GM23338 (cell line): ENCODE data around the gene FHIT. TPM values are rescaled to one million over a fixed set of nuclear protein-coding genes. Genes with fewer than 3 reads are reported as not detected.

ENCODE experiments used
- ATAC-seq: fragments of 200-7000 bp; cut with Tn5 transposase; 3 replicates; pipeline ENCODE4 v1.9.1; 2020
- DNase-seq: peaks from one replicate; pipeline ENCODE4 v3.0.0-alpha.2; 2015; ENCODE audit warnings: low spot score
- H2AFZ ChIP-seq: fragments of 200-600 bp; sonication (generic); 2 replicates; pipeline ENCODE4 v1.8.0; 2016; ENCODE audit warnings: antibody characterized with exemption, mild to moderate bottlenecking, moderate library complexity
- H3F3A ChIP-seq: fragments of 200-600 bp; sonication (generic); replicated peaks from 2 replicates; pipeline ENCODE4 v1.8.0; 2017; ENCODE audit warnings: antibody characterized with exemption, mixed run types, low read depth
- H3K27ac ChIP-seq: fragments of 200-600 bp; sonication (generic); 2 replicates; pipeline ENCODE4 v1.6.1; 2016; ENCODE audit warnings: low read depth
- H3K27me3 ChIP-seq: fragments of 200-600 bp; sonication (generic); 2 replicates; pipeline ENCODE4 v1.8.0; 2016; ENCODE audit warnings: mild to moderate bottlenecking, mixed run types, moderate library complexity; ENCODE audit not compliant: insufficient read depth
- H3K36me3 ChIP-seq: fragments of 200-600 bp; sonication (generic); 2 replicates; pipeline ENCODE4 v1.8.0; 2016; ENCODE audit warnings: mild to moderate bottlenecking; ENCODE audit not compliant: insufficient read depth
- H3K4me1 ChIP-seq: fragments of 200-600 bp; sonication (generic); 2 replicates; pipeline ENCODE4 v1.8.0; 2016; ENCODE audit warnings: mild to moderate bottlenecking, moderate library complexity; ENCODE audit not compliant: insufficient read depth
- H3K4me2 ChIP-seq: fragments of 200-600 bp; sonication (generic); 2 replicates; pipeline ENCODE4 v1.7.1; 2017; ENCODE audit warnings: mixed run types
- H3K4me3 ChIP-seq: fragments of 200-600 bp; sonication (generic); 2 replicates; pipeline ENCODE4 v1.6.1; 2016; ENCODE audit warnings: mixed run types
- H3K79me2 ChIP-seq: fragments of 200-600 bp; sonication (generic); replicated peaks from 2 replicates; pipeline ENCODE4 v1.8.0; 2017; ENCODE audit warnings: mild to moderate bottlenecking; ENCODE audit not compliant: insufficient read depth
- H3K9me2 ChIP-seq: fragments of 200-600 bp; sonication (generic); 2 replicates; pipeline ENCODE4 v1.8.0; 2017; ENCODE audit not compliant: insufficient read depth
- H4K20me1 ChIP-seq: fragments of 200-600 bp; sonication (generic); replicated peaks from 2 replicates; pipeline ENCODE4 v1.8.0; 2017; ENCODE audit warnings: mild to moderate bottlenecking; ENCODE audit not compliant: insufficient read depth
- H3K27ac Mint-ChIP-seq: 2 replicates; pipeline ENCODE4 v1.8.0; 2020; ENCODE audit warnings: inconsistent platforms, mild to moderate bottlenecking, moderate library complexity, mixed read lengths
- H3K27me3 Mint-ChIP-seq: 3 replicates; pipeline ENCODE4 v1.8.0; 2022; ENCODE audit warnings: low read depth, mild to moderate bottlenecking, moderate library complexity, mixed read lengths, inconsistent platforms; ENCODE audit not compliant: insufficient read depth, poor library complexity
- H3K36me3 Mint-ChIP-seq: 3 replicates; pipeline ENCODE4 v1.8.0; 2021; ENCODE audit warnings: low read depth, mild to moderate bottlenecking, inconsistent platforms, moderate library complexity, mixed read lengths
- H3K4me1 Mint-ChIP-seq: 3 replicates; pipeline ENCODE4 v1.8.0; 2020; ENCODE audit warnings: mild to moderate bottlenecking, inconsistent platforms, mixed read lengths
- H3K4me3 Mint-ChIP-seq: 3 replicates; pipeline ENCODE4 v1.8.0; 2021; ENCODE audit warnings: moderate library complexity, mild to moderate bottlenecking, inconsistent platforms, mixed read lengths
- H3K9me3 Mint-ChIP-seq: 3 replicates; pipeline ENCODE4 v1.8.0; 2020; ENCODE audit warnings: moderate library complexity, mild to moderate bottlenecking, inconsistent platforms, mixed read lengths
- CREB1 ChIP-seq: fragments of 250-450 bp; sonication (Bioruptor Pico); IDR thresholded peaks from 2 replicates; pipeline ENCODE4 v1.5.0; 2020; ENCODE audit warnings: low read depth, mild to moderate bottlenecking, moderate library complexity
- EZH2phosphoT487 ChIP-seq: fragments of 200-600 bp; sonication (generic); IDR thresholded peaks from one replicate; pipeline ENCODE4 v1.8.1; 2018; ENCODE audit warnings: antibody characterized with exemption; ENCODE audit not compliant: unreplicated experiment
- JUNB ChIP-seq: IDR thresholded peaks from one replicate; pipeline ENCODE4 v1.6.1; 2016; ENCODE audit warnings: antibody characterized with exemption; ENCODE audit not compliant: unreplicated experiment
- NANOG ChIP-seq: IDR thresholded peaks from 2 replicates; pipeline ENCODE4 v1.6.1; 2016; ENCODE audit warnings: antibody characterized with exemption, borderline replicate concordance
- POLR2AphosphoS5 ChIP-seq: IDR thresholded peaks from 2 replicates; pipeline ENCODE4 v1.6.1; 2016; ENCODE audit warnings: antibody characterized with exemption, low read depth
- STAT1 ChIP-seq: IDR thresholded peaks from one replicate; pipeline ENCODE4 v1.6.1; 2016; ENCODE audit warnings: antibody characterized with exemption; ENCODE audit not compliant: unreplicated experiment
- polyA plus RNA-seq: library from polyadenylated mRNA; unstranded; fragments of >200 nt; fragmentation: Nextera tagmentation; extraction: Ambion mirVana; gene quantifications from 2 replicates; pipeline ENCODE4 v1.2.1, GENCODE V29; 2016
- total RNA-seq: library from RNA; depleted of rRNA; stranded (reverse); fragments of >200 nt; shearing (Covaris generic); gene quantifications from 2 replicates; pipeline ENCODE4 v1.2.3, GENCODE V29; 2014
- TF ChIP-seq, protein P1 (sequence below): IDR thresholded peaks from 2 replicates; pipeline ENCODE4 v1.6.1; 2016; ENCODE audit warnings: antibody characterized with exemption
- TF ChIP-seq, protein P2 (sequence below): fragments of 250-450 bp; sonication (Bioruptor Pico); IDR thresholded peaks from 2 replicates; pipeline ENCODE4 v1.5.0; 2020; ENCODE audit warnings: mild to moderate bottlenecking, moderate library complexity

Gene FHIT
- total and polyA plus RNA-seq, 2 experiments from 2014 or later, result 3.0 to 8.3 TPM

DNA sequence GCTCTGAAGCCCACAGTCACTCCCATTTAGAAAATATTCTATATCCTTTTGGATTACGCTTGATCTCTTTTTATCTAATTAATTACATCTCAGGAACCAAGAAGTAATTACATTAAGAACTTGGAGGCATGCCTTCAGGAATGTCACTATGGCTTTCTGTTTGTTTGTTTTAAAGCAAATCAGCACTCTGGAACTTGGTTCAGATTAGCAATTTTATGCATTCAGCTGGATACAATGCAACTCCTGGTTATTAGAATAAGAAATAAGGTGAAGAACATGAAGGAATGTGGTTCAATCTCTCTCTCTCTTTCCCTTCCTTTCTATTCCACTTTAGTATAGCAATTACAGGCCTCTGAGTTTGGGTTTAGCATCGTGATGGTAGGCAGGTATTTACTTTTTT lies 235.8 kb downstream of the FHIT start:
- H3F3A ChIP-seq, result no peaks in the 10 kb centered on the region
- no peak overlapping the region for H3K4me3 Mint-ChIP-seq
- no peaks in the 10 kb centered on the region for H3K4me1 ChIP-seq
- H3K79me2 ChIP-seq, result no peaks in the 10 kb centered on the region
- H2AFZ ChIP-seq, result no peak overlapping the region
- TF ChIP-seq EZH2phosphoT487 (no peak), JUNB (no peak), STAT1 (no peak), CREB1 (no peak)
- no peak overlapping the region for H3K4me2 ChIP-seq
- no peaks in the 10 kb centered on the region for H3K9me3 Mint-ChIP-seq
- no peaks in the 10 kb centered on the region for H3K9me2 ChIP-seq
- no peak overlapping the region for H3K4me3 ChIP-seq
- no peaks in the 10 kb centered on the region for H3K27me3 Mint-ChIP-seq
- no peaks in the 10 kb centered on the region; the same call in 2 of the 3 replicates for H3K36me3 Mint-ChIP-seq
- H3K27ac ChIP-seq, result no peak overlapping the region
- H3K27me3 ChIP-seq, result no peaks in the 10 kb centered on the region
- DNase-seq (no peak), ATAC-seq (no peak)
- H3K27ac Mint-ChIP-seq, result no peak overlapping the region
- no peaks in the 10 kb centered on the region for H4K20me1 ChIP-seq
- no peaks in the 10 kb centered on the region for H3K36me3 ChIP-seq
- peaks cover 4% of the 10 kb centered on the region for H3K4me1 Mint-ChIP-seq

DNA sequence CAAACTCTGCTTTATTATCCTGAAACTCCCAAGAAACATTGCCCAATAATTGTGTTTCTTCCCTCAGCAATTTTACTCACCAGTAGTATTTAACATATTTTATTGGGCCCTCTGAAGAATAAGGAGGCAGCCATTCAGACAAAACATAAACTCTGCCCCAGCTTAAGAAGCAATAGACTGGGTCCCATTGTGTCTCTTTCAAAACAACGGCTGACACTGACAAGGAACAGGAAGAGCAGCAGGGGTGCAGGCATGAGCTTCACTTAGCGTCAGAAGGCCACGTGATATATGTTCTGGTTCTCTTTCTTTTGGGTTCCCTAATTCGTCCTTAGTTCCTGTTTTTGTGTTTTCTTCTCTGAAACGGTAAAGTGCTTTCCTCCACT lies 242.3 kb downstream of the FHIT start:
- Histone ChIP-seq H3K27ac (no peak overlapping the region), H3K4me3 (no peak overlapping the region), H3K4me2 (no peak overlapping the region), H3F3A (no peaks in the 10 kb centered on the region), H3K79me2 (no peaks in the 10 kb centered on the region), H3K4me1 (peaks cover 11% of the 10 kb centered on the region), H3K36me3 (no peaks in the 10 kb centered on the region), H4K20me1 (no peaks in the 10 kb centered on the region), H3K9me2 (peaks cover 7% of the 10 kb centered on the region), H2AFZ (no peak overlapping the region), H3K27me3 (no peaks in the 10 kb centered on the region)
- TF ChIP-seq, protein P1, sequence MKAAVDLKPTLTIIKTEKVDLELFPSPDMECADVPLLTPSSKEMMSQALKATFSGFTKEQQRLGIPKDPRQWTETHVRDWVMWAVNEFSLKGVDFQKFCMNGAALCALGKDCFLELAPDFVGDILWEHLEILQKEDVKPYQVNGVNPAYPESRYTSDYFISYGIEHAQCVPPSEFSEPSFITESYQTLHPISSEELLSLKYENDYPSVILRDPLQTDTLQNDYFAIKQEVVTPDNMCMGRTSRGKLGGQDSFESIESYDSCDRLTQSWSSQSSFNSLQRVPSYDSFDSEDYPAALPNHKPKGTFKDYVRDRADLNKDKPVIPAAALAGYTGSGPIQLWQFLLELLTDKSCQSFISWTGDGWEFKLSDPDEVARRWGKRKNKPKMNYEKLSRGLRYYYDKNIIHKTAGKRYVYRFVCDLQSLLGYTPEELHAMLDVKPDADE, result 0 out of 2 replicates have a peak, but pooled peaks have one; percentile 22
- TF ChIP-seq NANOG, result no peak
- Mint-ChIP-seq H3K27ac (no peak overlapping the region), H3K4me3 (no peak overlapping the region), H3K36me3 (no peaks in the 10 kb centered on the region), H3K27me3 (no peaks in the 10 kb centered on the region), H3K4me1 (peaks cover 14% of the 10 kb centered on the region), H3K9me3 (no peaks in the 10 kb centered on the region)
- peak; percentile 55 for DNase-seq
- ATAC-seq, result peak; percentile 74

DNA sequence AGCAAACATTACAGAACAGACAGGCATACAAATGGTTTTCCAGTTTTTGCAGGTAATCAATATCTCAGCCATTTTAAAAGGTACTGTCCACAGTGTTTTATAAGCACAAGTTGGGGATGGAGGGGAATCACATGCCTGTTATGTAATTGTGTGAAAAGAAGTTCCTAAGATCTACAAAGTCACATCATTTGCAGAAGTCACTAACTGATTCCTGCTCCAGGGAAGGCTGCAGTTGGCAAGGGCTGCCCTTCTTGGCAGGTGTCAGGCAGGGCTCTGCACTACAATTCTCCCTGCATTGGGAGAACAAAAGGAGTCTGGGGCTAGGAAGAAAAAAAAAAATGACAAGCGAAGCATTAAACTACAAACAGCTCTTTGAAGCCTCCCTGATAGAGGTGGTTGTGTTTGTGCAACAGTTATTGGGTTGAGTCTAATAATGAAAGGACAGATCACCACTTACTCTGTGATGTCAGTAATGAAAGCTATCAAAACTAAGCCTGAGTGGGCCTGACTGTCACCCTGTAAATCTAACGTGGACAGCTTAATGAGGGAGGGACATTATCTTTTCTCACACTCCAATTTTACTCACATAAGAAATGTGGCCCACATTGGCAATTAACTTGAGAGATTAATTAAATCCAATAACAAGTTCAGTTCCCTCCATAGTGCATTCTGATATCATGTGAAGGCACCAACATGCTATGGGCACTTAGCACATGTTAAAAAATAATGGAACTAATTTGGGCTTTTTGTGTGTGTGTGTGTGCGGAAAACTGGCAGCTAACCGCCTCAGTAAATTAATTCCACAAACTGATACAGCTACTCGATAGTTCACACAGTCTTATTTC lies 242.9 kb downstream of the FHIT start:
- Mint-ChIP-seq H3K4me1 (peaks cover 14% of the 10 kb centered on the region), H3K27me3 (no peaks in the 10 kb centered on the region), H3K36me3 (no peaks in the 10 kb centered on the region), H3K27ac (no peak overlapping the region), H3K9me3 (no peaks in the 10 kb centered on the region), H3K4me3 (no peak overlapping the region)
- Histone ChIP-seq H3K79me2 (no peaks in the 10 kb centered on the region), H3K27me3 (no peaks in the 10 kb centered on the region), H3K4me3 (no peak overlapping the region), H3F3A (no peaks in the 10 kb centered on the region), H3K36me3 (no peaks in the 10 kb centered on the region), H3K4me2 (no peak overlapping the region), H3K27ac (no peak overlapping the region), H3K4me1 (peaks cover 11% of the 10 kb centered on the region), H4K20me1 (no peaks in the 10 kb centered on the region), H2AFZ (no peak overlapping the region), H3K9me2 (peaks cover 7% of the 10 kb centered on the region)
- ATAC-seq (no peak), DNase-seq (no peak)
- TF ChIP-seq, protein P2, sequence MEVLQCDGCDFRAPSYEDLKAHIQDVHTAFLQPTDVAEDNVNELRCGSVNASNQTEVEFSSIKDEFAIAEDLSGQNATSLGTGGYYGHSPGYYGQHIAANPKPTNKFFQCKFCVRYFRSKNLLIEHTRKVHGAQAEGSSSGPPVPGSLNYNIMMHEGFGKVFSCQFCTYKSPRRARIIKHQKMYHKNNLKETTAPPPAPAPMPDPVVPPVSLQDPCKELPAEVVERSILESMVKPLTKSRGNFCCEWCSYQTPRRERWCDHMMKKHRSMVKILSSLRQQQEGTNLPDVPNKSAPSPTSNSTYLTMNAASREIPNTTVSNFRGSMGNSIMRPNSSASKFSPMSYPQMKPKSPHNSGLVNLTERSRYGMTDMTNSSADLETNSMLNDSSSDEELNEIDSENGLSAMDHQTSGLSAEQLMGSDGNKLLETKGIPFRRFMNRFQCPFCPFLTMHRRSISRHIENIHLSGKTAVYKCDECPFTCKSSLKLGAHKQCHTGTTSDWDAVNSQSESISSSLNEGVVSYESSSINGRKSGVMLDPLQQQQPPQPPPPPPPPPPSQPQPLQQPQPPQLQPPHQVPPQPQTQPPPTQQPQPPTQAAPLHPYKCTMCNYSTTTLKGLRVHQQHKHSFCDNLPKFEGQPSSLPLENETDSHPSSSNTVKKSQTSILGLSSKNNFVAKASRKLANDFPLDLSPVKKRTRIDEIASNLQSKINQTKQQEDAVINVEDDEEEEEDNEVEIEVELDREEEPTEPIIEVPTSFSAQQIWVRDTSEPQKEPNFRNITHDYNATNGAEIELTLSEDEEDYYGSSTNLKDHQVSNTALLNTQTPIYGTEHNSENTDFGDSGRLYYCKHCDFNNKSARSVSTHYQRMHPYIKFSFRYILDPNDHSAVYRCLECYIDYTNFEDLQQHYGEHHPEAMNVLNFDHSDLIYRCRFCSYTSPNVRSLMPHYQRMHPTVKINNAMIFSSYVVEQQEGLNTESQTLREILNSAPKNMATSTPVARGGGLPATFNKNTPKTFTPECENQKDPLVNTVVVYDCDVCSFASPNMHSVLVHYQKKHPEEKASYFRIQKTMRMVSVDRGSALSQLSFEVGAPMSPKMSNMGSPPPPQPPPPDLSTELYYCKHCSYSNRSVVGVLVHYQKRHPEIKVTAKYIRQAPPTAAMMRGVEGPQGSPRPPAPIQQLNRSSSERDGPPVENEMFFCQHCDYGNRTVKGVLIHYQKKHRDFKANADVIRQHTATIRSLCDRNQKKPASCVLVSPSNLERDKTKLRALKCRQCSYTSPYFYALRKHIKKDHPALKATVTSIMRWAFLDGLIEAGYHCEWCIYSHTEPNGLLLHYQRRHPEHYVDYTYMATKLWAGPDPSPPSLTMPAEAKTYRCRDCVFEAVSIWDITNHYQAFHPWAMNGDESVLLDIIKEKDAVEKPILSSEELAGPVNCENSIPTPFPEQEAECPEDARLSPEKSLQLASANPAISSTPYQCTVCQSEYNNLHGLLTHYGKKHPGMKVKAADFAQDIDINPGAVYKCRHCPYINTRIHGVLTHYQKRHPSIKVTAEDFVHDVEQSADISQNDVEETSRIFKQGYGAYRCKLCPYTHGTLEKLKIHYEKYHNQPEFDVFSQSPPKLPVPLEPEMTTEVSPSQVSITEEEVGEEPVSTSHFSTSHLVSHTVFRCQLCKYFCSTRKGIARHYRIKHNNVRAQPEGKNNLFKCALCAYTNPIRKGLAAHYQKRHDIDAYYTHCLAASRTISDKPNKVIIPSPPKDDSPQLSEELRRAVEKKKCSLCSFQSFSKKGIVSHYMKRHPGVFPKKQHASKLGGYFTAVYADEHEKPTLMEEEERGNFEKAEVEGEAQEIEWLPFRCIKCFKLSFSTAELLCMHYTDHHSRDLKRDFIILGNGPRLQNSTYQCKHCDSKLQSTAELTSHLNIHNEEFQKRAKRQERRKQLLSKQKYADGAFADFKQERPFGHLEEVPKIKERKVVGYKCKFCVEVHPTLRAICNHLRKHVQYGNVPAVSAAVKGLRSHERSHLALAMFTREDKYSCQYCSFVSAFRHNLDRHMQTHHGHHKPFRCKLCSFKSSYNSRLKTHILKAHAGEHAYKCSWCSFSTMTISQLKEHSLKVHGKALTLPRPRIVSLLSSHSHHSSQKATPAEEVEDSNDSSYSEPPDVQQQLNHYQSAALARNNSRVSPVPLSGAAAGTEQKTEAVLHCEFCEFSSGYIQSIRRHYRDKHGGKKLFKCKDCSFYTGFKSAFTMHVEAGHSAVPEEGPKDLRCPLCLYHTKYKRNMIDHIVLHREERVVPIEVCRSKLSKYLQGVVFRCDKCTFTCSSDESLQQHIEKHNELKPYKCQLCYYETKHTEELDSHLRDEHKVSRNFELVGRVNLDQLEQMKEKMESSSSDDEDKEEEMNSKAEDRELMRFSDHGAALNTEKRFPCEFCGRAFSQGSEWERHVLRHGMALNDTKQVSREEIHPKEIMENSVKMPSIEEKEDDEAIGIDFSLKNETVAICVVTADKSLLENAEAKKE, result no peak
- no peak for TF ChIP-seq NANOG
- TF ChIP-seq STAT1, result no peak
- TF ChIP-seq, protein P1, result no peak
- TF ChIP-seq POLR2AphosphoS5, result no peak
